Activated T-cell treated with anti-CD3 and anti-CD28 coated beads, Interleukin-2, amount 50 U/mL, for 24 hours (primary cell): ENCODE measurements around the gene INO80.
A peak's percentile ranks its signal among the peaks of the same experiment; 100 is the strongest.
"Not testable (repeated sequence)": the region's sequence is repeated elsewhere in the genome, so short reads cannot be mapped to it uniquely, and the experiment has no call there.

ENCODE experiments used
- DNase-seq: peaks from one replicate; pipeline ENCODE4 v3.0.0-alpha.2; 2020
- H3K27ac Mint-ChIP-seq: 2 replicates; pipeline ENCODE4 v1.8.0; 2020; ENCODE audit warnings: mild to moderate bottlenecking, mixed read lengths
- H3K27me3 Mint-ChIP-seq: 2 replicates; pipeline ENCODE4 v1.8.0; 2020; ENCODE audit warnings: mixed read lengths
- H3K36me3 Mint-ChIP-seq: 2 replicates; pipeline ENCODE4 v1.8.0; 2020; ENCODE audit warnings: low read depth, mixed read lengths
- H3K4me1 Mint-ChIP-seq: 2 replicates; pipeline ENCODE4 v1.8.0; 2020; ENCODE audit warnings: low read depth, mixed read lengths
- H3K4me3 Mint-ChIP-seq: 2 replicates; pipeline ENCODE4 v1.8.0; 2020; ENCODE audit warnings: mild to moderate bottlenecking, moderate library complexity, mixed read lengths
- H3K9me3 Mint-ChIP-seq: 2 replicates; pipeline ENCODE4 v1.8.0; 2020; ENCODE audit warnings: mixed read lengths

INO80 gene

DNA sequence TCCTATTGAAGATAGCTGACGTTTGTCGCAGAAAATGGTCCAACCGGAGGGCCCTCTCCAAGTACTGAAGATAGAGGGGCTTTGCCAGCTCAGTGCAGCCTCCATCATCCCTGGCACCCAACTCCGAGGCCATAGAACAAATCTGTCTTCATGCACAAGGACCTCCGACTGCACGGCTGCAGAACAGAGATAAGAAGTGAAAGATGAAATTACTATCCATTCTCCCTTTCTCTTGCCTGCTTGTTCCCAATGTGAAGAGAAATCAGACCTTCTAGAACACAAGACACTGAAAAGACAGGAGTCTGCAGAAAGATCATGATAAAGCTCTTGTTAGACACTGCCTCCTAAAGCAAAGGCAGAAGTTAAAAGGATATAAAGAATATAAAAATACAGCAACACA is 19.9 kb downstream of the INO80 start:
- Mint-ChIP-seq H3K27me3 (no peaks in the 10 kb centered on the region), H3K4me3 (no peak overlapping the region), H3K27ac (no peak overlapping the region), H3K9me3 (no peaks in the 10 kb centered on the region), H3K36me3 (peaks cover 89% of the 10 kb centered on the region), H3K4me1 (peaks cover 8% of the 10 kb centered on the region)
- DNase-seq: no peak

DNA sequence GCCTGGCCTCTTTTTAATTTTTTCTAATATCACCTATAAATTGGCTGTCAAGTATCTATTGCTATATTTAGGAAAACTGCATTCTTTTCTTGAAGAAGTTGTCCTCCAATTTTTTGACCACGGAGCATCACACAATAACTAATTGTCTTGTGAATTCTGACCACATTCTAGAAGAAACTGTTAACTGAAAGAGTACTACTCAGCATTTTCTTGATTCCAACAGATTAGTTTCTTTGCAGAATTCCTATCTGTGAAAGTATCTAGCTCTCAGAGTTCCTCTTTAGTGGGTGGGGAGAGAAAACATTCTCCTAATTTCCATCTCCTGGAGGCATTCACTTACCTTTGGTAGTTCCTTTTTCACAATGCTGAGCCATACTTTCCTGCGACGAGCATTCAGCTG is 31.1 kb downstream of the INO80 start:
- H3K36me3 Mint-ChIP-seq: peaks cover 92% of the 10 kb centered on the region
- H3K9me3 Mint-ChIP-seq: no peaks in the 10 kb centered on the region
- H3K27ac Mint-ChIP-seq: no peak overlapping the region
- DNase-seq: no peak
- H3K27me3 Mint-ChIP-seq: no peaks in the 10 kb centered on the region
- peaks cover 5% of the 10 kb centered on the region for H3K4me1 Mint-ChIP-seq
- no peak overlapping the region for H3K4me3 Mint-ChIP-seq

GRCh38 chr15:41080144-41080543 is 35.9 kb downstream of the INO80 start:
- Mint-ChIP-seq H3K36me3 (peaks cover 93% of the 10 kb centered on the region), H3K9me3 (no peaks in the 10 kb centered on the region), H3K4me3 (no peak overlapping the region), H3K27ac (no peak overlapping the region), H3K4me1 (no peaks in the 10 kb centered on the region), H3K27me3 (no peaks in the 10 kb centered on the region)
- DNase-seq: no peak

DNA sequence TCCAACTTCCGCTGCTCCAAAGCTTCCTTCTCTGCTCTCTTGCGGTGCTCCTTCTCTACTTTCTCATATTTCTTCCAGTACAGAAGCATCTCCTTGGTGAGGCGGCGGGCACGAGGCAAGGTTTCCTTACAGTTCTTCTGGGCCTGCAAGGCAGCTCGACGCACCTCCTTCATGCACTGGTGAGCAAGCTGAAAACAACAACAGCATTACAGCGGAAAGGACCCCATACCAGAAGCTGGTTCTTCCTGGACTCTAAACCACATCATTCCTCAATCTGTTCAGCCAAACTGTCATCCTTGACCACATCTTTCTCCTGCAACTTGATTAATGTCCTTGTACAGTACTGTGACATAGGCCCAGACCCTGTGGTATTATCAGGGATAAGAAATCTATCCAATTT is 36.4 kb downstream of the INO80 start:
- Mint-ChIP-seq H3K36me3 (peaks cover 93% of the 10 kb centered on the region), H3K27ac (no peak overlapping the region), H3K4me1 (no peaks in the 10 kb centered on the region), H3K9me3 (no peaks in the 10 kb centered on the region), H3K4me3 (no peak overlapping the region), H3K27me3 (no peaks in the 10 kb centered on the region)
- no peak for DNase-seq

- not testable (repeated sequence) for H3K27me3 Mint-ChIP-seq, H3K4me1 Mint-ChIP-seq, H3K4me3 Mint-ChIP-seq, DNase-seq, H3K27ac Mint-ChIP-seq, H3K9me3 Mint-ChIP-seq
- H3K36me3 Mint-ChIP-seq: peaks cover 96% of the 10 kb centered on the region
Measured at GRCh38 chr15:41078879-41079278, 37.2 kb downstream of the INO80 start.

- DNase-seq: no peak
- no peaks in the 10 kb centered on the region for H3K9me3 Mint-ChIP-seq
Measured at GRCh38 chr15:41078125-41078524, 38.0 kb downstream of the INO80 start.

DNA sequence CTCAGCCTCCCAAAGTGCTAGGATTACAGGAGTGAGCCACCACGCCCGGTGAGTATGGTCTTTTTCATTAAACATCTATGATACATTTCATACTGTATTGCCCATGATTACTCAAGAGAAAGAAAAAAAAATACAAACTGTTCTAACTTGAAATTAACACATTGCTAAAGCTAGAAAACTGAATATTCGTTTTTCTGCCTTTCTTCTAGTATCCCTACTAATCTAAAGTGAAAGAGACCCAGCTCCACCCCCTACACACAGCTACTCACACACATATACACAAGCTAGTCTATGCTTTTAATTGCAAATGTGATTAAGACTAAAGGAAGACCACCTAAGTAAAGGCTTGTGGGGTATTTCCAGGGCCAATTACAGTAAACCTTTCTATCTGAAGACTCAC is 43.1 kb downstream of the INO80 start:
- Mint-ChIP-seq H3K27me3 (no peaks in the 10 kb centered on the region), H3K4me1 (no peaks in the 10 kb centered on the region), H3K36me3 (peaks cover 85% of the 10 kb centered on the region)

More at GRCh38 chr15:41078125-41078524, 38.0 kb downstream of the INO80 start:
- Mint-ChIP-seq H3K27ac (no peak overlapping the region), H3K27me3 (no peaks in the 10 kb centered on the region), H3K4me1 (no peaks in the 10 kb centered on the region), H3K4me3 (no peak overlapping the region), H3K36me3 (peaks cover 96% of the 10 kb centered on the region)

GRCh38 chr15:41072013-41072412 is 44.1 kb downstream of the INO80 start:
- no peak overlapping the region for H3K4me3 Mint-ChIP-seq
- no peaks in the 10 kb centered on the region for H3K4me1 Mint-ChIP-seq
- no peaks in the 10 kb centered on the region for H3K27me3 Mint-ChIP-seq
- no peaks in the 10 kb centered on the region for H3K9me3 Mint-ChIP-seq
- no peak for DNase-seq
- H3K36me3 Mint-ChIP-seq: peaks cover 85% of the 10 kb centered on the region
- no peak overlapping the region for H3K27ac Mint-ChIP-seq

More for the DNA sequence above, 43.1 kb downstream of the INO80 start:
- H3K4me3 Mint-ChIP-seq: no peak overlapping the region
- H3K9me3 Mint-ChIP-seq: no peaks in the 10 kb centered on the region
- H3K27ac Mint-ChIP-seq: no peak overlapping the region
- DNase-seq: no peak

- Mint-ChIP-seq H3K9me3 (peaks cover 10% of the 10 kb centered on the region), H3K27ac (no peak overlapping the region), H3K4me3 (no peak overlapping the region), H3K36me3 (peaks cover 90% of the 10 kb centered on the region), H3K27me3 (no peaks in the 10 kb centered on the region), H3K4me1 (no peaks in the 10 kb centered on the region)
- no peak for DNase-seq
Measured at GRCh38 chr15:41066516-41066915, 49.6 kb downstream of the INO80 start.

DNA sequence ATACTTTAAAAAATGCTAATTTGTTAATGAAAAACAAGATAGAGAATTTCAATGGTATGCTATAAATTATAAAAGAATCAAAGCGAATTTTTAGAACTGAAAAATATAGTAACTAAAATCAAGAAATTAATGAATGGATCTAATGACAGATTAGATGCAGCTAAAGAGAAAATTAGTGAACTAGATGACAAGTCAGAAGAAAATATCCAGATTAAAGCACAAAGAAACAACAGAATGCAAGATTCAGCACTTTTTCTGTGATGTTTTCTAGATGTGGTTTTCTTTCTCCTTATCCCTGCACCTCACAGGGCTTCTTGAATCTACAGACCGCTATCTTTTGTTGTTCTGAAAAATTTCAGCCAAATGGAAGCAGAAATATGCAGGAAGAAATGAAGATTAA is 54.4 kb downstream of the INO80 start:
- Mint-ChIP-seq H3K4me3 (no peak overlapping the region), H3K4me1 (no peaks in the 10 kb centered on the region), H3K27ac (no peak overlapping the region), H3K36me3 (peaks cover 90% of the 10 kb centered on the region), H3K27me3 (no peaks in the 10 kb centered on the region), H3K9me3 (peaks cover 10% of the 10 kb centered on the region)
- no peak for DNase-seq

- H3K27ac Mint-ChIP-seq: no peak overlapping the region
Measured at GRCh38 chr15:41060505-41060904, 55.6 kb downstream of the INO80 start.

DNA sequence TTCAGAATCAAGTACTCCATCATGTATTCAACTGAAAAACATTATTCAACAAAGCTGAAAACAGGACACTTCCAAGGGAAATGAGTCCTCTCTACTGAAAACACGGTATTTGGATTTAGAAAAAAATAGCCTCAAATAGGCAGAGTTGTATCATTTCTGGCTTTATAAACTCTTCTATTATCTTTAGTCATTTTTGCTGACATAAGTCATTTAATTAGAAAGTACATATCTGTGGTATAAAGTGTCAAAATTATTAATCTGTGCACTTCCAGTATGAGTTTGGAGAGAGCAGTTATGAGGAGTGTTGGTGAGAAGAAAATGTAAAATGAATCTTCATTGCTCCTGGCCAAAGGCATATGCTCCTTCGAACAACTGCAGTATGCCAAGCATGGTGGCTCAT is 59.3 kb downstream of the INO80 start:
- Mint-ChIP-seq H3K4me3 (no peak overlapping the region), H3K36me3 (peaks cover 93% of the 10 kb centered on the region), H3K27ac (peak overlapping the region; percentile 59), H3K27me3 (no peaks in the 10 kb centered on the region), H3K4me1 (no peaks in the 10 kb centered on the region), H3K9me3 (peaks cover 2% of the 10 kb centered on the region)
- DNase-seq: no peak

More at GRCh38 chr15:41060505-41060904, 55.6 kb downstream of the INO80 start:
- H3K36me3 Mint-ChIP-seq: peaks cover 90% of the 10 kb centered on the region
- no peaks in the 10 kb centered on the region for H3K4me1 Mint-ChIP-seq
- peaks cover 10% of the 10 kb centered on the region for H3K9me3 Mint-ChIP-seq
- DNase-seq: no peak
- H3K4me3 Mint-ChIP-seq: no peak overlapping the region
- no peaks in the 10 kb centered on the region for H3K27me3 Mint-ChIP-seq

GRCh38 chr15:41055706-41056105 is 60.4 kb downstream of the INO80 start:
- Mint-ChIP-seq H3K36me3 (peaks cover 91% of the 10 kb centered on the region), H3K9me3 (no peaks in the 10 kb centered on the region), H3K4me1 (no peaks in the 10 kb centered on the region), H3K27me3 (no peaks in the 10 kb centered on the region), H3K27ac (no peak overlapping the region), H3K4me3 (no peak overlapping the region)
- no peak for DNase-seq

DNA sequence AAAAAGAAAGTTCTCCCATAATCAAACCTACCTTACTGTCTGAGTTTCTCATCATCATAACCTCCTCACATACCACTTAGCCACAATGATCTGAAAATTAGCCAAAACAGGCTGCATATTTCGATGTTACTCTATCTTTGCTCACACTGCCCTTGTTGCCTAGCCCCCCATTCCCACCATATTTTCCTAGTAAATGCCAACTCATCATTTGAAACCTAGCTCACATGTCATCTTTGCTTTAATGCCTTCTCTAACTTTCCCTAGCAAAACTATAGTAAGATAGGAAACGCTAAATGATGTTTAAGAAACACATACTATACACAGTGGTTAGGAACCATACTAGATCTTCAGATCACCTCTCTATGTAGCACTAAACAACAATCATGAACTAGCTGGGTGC is 64.9 kb downstream of the INO80 start:
- no peak overlapping the region for H3K4me3 Mint-ChIP-seq
- H3K27me3 Mint-ChIP-seq: no peaks in the 10 kb centered on the region
- H3K4me1 Mint-ChIP-seq: peaks cover 3% of the 10 kb centered on the region
- no peaks in the 10 kb centered on the region for H3K9me3 Mint-ChIP-seq
- no peak overlapping the region for H3K27ac Mint-ChIP-seq
- peaks cover 90% of the 10 kb centered on the region for H3K36me3 Mint-ChIP-seq
- no peak for DNase-seq

GRCh38 chr15:41048852-41049251 is 67.2 kb downstream of the INO80 start:
- H3K4me1 Mint-ChIP-seq: peaks cover 3% of the 10 kb centered on the region
- no peak overlapping the region for H3K27ac Mint-ChIP-seq
- peaks cover 88% of the 10 kb centered on the region for H3K36me3 Mint-ChIP-seq
- no peaks in the 10 kb centered on the region for H3K9me3 Mint-ChIP-seq
- H3K4me3 Mint-ChIP-seq: no peak overlapping the region
- H3K27me3 Mint-ChIP-seq: no peaks in the 10 kb centered on the region
- no peak for DNase-seq

DNA sequence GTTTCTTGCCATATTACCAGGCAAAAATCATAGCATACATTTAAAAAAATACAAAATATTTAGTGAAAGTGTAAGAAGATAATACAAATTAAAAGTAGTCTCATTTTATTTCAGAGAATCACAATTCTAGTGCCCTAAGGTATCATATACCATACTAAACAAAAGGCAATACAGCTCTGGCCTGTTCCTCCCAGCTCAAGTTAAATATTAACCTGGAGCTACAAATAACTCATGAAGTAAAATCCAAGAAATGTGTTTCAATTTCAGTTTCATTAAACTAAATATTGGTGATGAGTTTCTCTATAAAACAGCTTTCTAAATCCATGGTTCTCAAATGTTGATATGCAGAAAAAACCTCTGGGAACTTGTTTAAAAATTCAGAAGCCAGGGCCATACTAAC is 67.7 kb downstream of the INO80 start:
- Mint-ChIP-seq H3K27me3 (no peaks in the 10 kb centered on the region), H3K4me3 (no peak overlapping the region), H3K36me3 (peaks cover 88% of the 10 kb centered on the region), H3K9me3 (no peaks in the 10 kb centered on the region), H3K27ac (no peak overlapping the region), H3K4me1 (peaks cover 3% of the 10 kb centered on the region)
- DNase-seq: no peak
